Stomach (tissue), 9 donors: ENCODE data around the gene IRF1. TPM values are rescaled to one million over a fixed set of nuclear protein-coding genes. Genes with fewer than 3 reads are reported as not detected.
"Not testable (repeated sequence)": the region's sequence is repeated elsewhere in the genome, so short reads cannot be mapped to it uniquely, and the experiment has no call there.

Source experiments
- DNase-seq, 2 donors: peaks; one replicate each; pipeline versions ENCODE4 v3.0.0 to v3.0.0-alpha.2; 2013 to 2019
- H3K27ac ChIP-seq, 5 donors: fragments of 200-600 bp in 4 of 5; sonication (generic) in 4 of 5; one replicate each; pipeline ENCODE4 v1.5.1; 2013 to 2019; ENCODE audit warnings: mild to moderate bottlenecking in 1 of 5, moderate library complexity in 1 of 5
- H3K27me3 ChIP-seq, 3 donors: fragments of 200-600 bp; sonication (generic); one replicate each; pipeline ENCODE4 v1.5.1; 2017 to 2019; ENCODE audit warnings: mixed run types in 1 of 3
- H3K36me3 ChIP-seq, 4 donors: fragments of 200-600 bp; sonication (generic); 1 replicate in 3 of 4; 2 replicates in 1 of 4; pipeline ENCODE4 v1.5.1; 2016 to 2019
- H3K4me1 ChIP-seq, 4 donors: fragments of 200-600 bp; sonication (generic); one replicate each; pipeline ENCODE4 v1.5.1; 2016 to 2019
- H3K4me3 ChIP-seq, 4 donors: fragments of 200-600 bp; sonication (generic) in 3 of 4; one replicate each; pipeline ENCODE4 v1.5.1; 2016 to 2019; ENCODE audit warnings: mild to moderate bottlenecking in 1 of 4
- H3K9me3 ChIP-seq, 4 donors: fragments of 200-600 bp; sonication (generic); one replicate each; pipeline ENCODE4 v1.5.1; 2016 to 2019
- CTCF ChIP-seq, 7 experiments: fragments of 450-650 bp in 4 of 7; fragments of 200-600 bp in 3 of 7; sonication (generic) in 3 of 7; IDR thresholded peaks; one replicate each; pipeline ENCODE4 v1.5.1; 2016 to 2019; ENCODE audit warnings: antibody characterized with exemption in 7 of 7, control low read depth in 2 of 7, mild to moderate bottlenecking in 1 of 7
- EP300 ChIP-seq: sonication (generic); formaldehyde crosslinking; IDR thresholded peaks from one replicate; pipeline ENCODE4 v1.6.1; 2017; ENCODE audit warnings: antibody characterized with exemption
- POLR2A ChIP-seq, 4 donors: fragments of 450-650 bp; IDR thresholded peaks; one replicate each; pipeline ENCODE4 v1.6.1; 2016; ENCODE audit warnings: antibody characterized with exemption in 4 of 4, control low read depth in 2 of 4, mild to moderate bottlenecking in 1 of 4, moderate library complexity in 1 of 4
- POLR2AphosphoS5 ChIP-seq, 3 donors: sonication (generic); formaldehyde crosslinking; IDR thresholded peaks; one replicate each; pipeline ENCODE4 v1.6.1; 2016; ENCODE audit warnings: antibody characterized with exemption in 3 of 3
- WGBS, 5 donors: extraction: QIAGEN DNeasy Blood & Tissue Kit in 3 of 5; methylation state at CpG; one replicate each; pipeline versions ENCODE4 v1.1.5 to v1.1.7; 2013 to 2018; 5-methylcytosine and 5-hydroxymethylcytosine counted together
- intact Hi-C: fragments of 100-400 bp; cut with DNase I; formaldehyde crosslinking; loops from one replicate; pipeline ENCODE4 v1.15.1; 2023; ENCODE audit warnings: low total_unique reads
- polyA plus RNA-seq, 3 donors: library from polyadenylated mRNA; stranded (reverse); fragments of 200-250 nt; gene quantifications; one replicate each; pipeline ENCODE4 v1.2.3, GENCODE V29; 2013
- total RNA-seq, 5 donors: library from RNA; depleted of rRNA; stranded (reverse); fragments of >200 nt; gene quantifications; one replicate each; pipeline versions ENCODE4 v1.1.0 to v1.2.3, GENCODE V29; 2014 to 2016
- donor health status: healthy with polysubstance abuse.
- donor health status: Bipolar disorder and iron deficiency.
- donor health status: healthy.

Gene IRF1
- total and polyA plus RNA-seq, 8 donors = 17.1 to 256 (median 64.7) TPM

- DNase-seq = peak; percentile 53 to 83
- intact Hi-C loops = no loop called here
- WGBS, 5 donors = 33 to 46% (median 36%) methylated on average over 11 of the region's 11 CpGs
These were observed 35.9 kb upstream of the IRF1 start for GRCh38 chr5:132526290-132526973.

GRCh38 chr5:132525299-132525724 is 34.7 kb upstream of the IRF1 start:
- intact Hi-C loops = no loop called here
- H3K4me1 ChIP-seq = peaks cover 0 to 9% (median 7%) of the 10 kb centered on the region in 4 donors
- H3K4me3 ChIP-seq = no peak overlapping the region
- TF ChIP-seq CTCF (IDR thresholded peaks at IDR 0.05) (no peak), POLR2A (IDR thresholded peaks at IDR 0.05) (no peak), EP300 (no peak)
- H3K27ac ChIP-seq = no peak overlapping the region
- no peak for DNase-seq
- H3K27me3 ChIP-seq = no peaks in the 10 kb centered on the region
- peaks cover 0 to 3% (median under 1%) of the 10 kb centered on the region in 4 donors for H3K9me3 ChIP-seq
- H3K36me3 ChIP-seq = no peaks in the 10 kb centered on the region

More at GRCh38 chr5:132526290-132526973, 35.9 kb upstream of the IRF1 start:
- Histone ChIP-seq H3K9me3 (peaks cover 0 to 3% (median 0%) of the 10 kb centered on the region in 4 donors), H3K36me3 (no peaks in the 10 kb centered on the region), H3K4me1 (peaks cover 0 to 9% (median 7%) of the 10 kb centered on the region in 4 donors), H3K27ac (no peak overlapping the region), H3K27me3 (no peaks in the 10 kb centered on the region), H3K4me3 (no peak overlapping the region)
- TF ChIP-seq POLR2AphosphoS5 (IDR thresholded peaks at IDR 0.05) (no peak), EP300 (no peak), POLR2A (IDR thresholded peaks at IDR 0.05) (no peak), CTCF (IDR thresholded peaks at IDR 0.05) (peak in 5 of 7 experiments; percentile 70 to 91 (median 87))

- H3K36me3 ChIP-seq, H3K27me3 ChIP-seq, H3K9me3 ChIP-seq, intact Hi-C loops, H3K4me1 ChIP-seq, H3K4me3 ChIP-seq, DNase-seq, H3K27ac ChIP-seq: not testable (repeated sequence)
- 84 to 95% (median 89%) methylated on average over 5 of the region's 5 CpGs for WGBS, 5 donors
These were observed 34.3 kb upstream of the IRF1 start for GRCh38 chr5:132524877-132525276.

GRCh38 chr5:132522067-132522466 is 31.5 kb upstream of the IRF1 start:
- H3K36me3 ChIP-seq, H3K27me3 ChIP-seq, H3K9me3 ChIP-seq, H3K27ac ChIP-seq, intact Hi-C loops, H3K4me1 ChIP-seq, DNase-seq, H3K4me3 ChIP-seq: not testable (repeated sequence)
- 83 to 100% (median 94%) methylated on average over 1 of the region's 1 CpG for WGBS, 5 donors

GRCh38 chr5:132513618-132514336 is 23.2 kb upstream of the IRF1 start:
- H3K27ac ChIP-seq, H3K9me3 ChIP-seq, H3K4me1 ChIP-seq, H3K36me3 ChIP-seq, intact Hi-C loops, H3K4me3 ChIP-seq, H3K27me3 ChIP-seq, DNase-seq: not testable (repeated sequence)
- WGBS, 5 donors = 87 to 95% (median 91%) methylated on average over 8 to 22 of the region's 25 CpGs

- DNase-seq = no peak
- H3K27me3 ChIP-seq = no peaks in the 10 kb centered on the region
- no peak overlapping the region for H3K4me3 ChIP-seq
- no peaks in the 10 kb centered on the region for H3K36me3 ChIP-seq
- H3K4me1 ChIP-seq = peaks cover 13 to 17% (median 16%) of the 10 kb centered on the region in 4 donors
- intact Hi-C loops = no loop called here
- H3K27ac ChIP-seq = no peak overlapping the region
- TF ChIP-seq EP300 (no peak), POLR2AphosphoS5 (IDR thresholded peaks at IDR 0.05) (no peak), CTCF (IDR thresholded peaks at IDR 0.05) (no peak), POLR2A (IDR thresholded peaks at IDR 0.05) (no peak)
- no peaks in the 10 kb centered on the region for H3K9me3 ChIP-seq
These were observed 19.5 kb upstream of the IRF1 start for GRCh38 chr5:132510076-132510475.
